Heart left ventricle (tissue), 16 donors: ENCODE measurements around the gene OXSR1. TPM values are rescaled to one million over a fixed set of nuclear protein-coding genes. Genes with fewer than 3 reads are reported as not detected.

ENCODE experiments used
- ATAC-seq, 4 donors: fragments of 200-7000 bp; cut with Tn5 transposase; one replicate each; pipeline ENCODE4 v1.9.1; 2020 to 2022; ENCODE audit warnings: moderate library complexity in 4 of 4, mild to moderate bottlenecking in 3 of 4, moderate number of reproducible peaks in 1 of 4
- DNase-seq, 5 donors: peaks; one replicate each; pipeline ENCODE4 v3.0.0-alpha.2; 2020
- H3K27ac ChIP-seq, 12 donors: fragments of 200-600 bp; sonication (generic) in 4 of 12; one replicate each; pipeline versions ENCODE4 v1.5.0 to v1.8.0; 2016 to 2022; ENCODE audit warnings: mild to moderate bottlenecking in 2 of 12
- H3K27me3 ChIP-seq, 9 donors: fragments of 200-600 bp; sonication (generic) in 2 of 9; one replicate each; pipeline versions ENCODE4 v1.5.1 to v1.8.0; 2016 to 2022; ENCODE audit warnings: mild to moderate bottlenecking in 3 of 9
- H3K36me3 ChIP-seq, 9 donors: fragments of 200-600 bp; sonication (generic) in 2 of 9; one replicate each; pipeline versions ENCODE4 v1.5.0 to v1.8.0; 2018 to 2022; ENCODE audit warnings: mild to moderate bottlenecking in 2 of 9
- H3K4me1 ChIP-seq, 12 donors: fragments of 200-600 bp; sonication (generic) in 4 of 12; one replicate each; pipeline versions ENCODE4 v1.5.0 to v1.8.0; 2016 to 2022; ENCODE audit warnings: mild to moderate bottlenecking in 3 of 12
- H3K4me3 ChIP-seq, 12 donors: fragments of 200-600 bp; sonication (generic) in 4 of 12; one replicate each; pipeline versions ENCODE4 v1.5.0 to v1.8.0; 2017 to 2022; ENCODE audit warnings: mild to moderate bottlenecking in 9 of 12, moderate library complexity in 4 of 12
- H3K9me3 ChIP-seq, 12 donors: fragments of 200-600 bp; sonication (generic) in 4 of 12; one replicate each; pipeline versions ENCODE4 v1.5.0 to v1.8.0; 2016 to 2022; ENCODE audit warnings: mild to moderate bottlenecking in 1 of 12
- CTCF ChIP-seq, 12 donors: fragments of 200-600 bp; sonication (generic) in 4 of 12; IDR thresholded peaks; one replicate each; pipeline versions ENCODE4 v1.5.0 to v1.8.0; 2018 to 2022; ENCODE audit warnings: antibody characterized with exemption in 12 of 12, mild to moderate bottlenecking in 5 of 12
- POLR2A ChIP-seq, 2 donors: fragments of 450-650 bp; IDR thresholded peaks; one replicate each; pipeline ENCODE4 v1.6.1; 2017; ENCODE audit warnings: antibody characterized with exemption in 2 of 2, mild to moderate bottlenecking in 2 of 2, moderate library complexity in 2 of 2
- WGBS, 4 donors: extraction: QIAGEN DNeasy Blood & Tissue Kit in 2 of 4; methylation state at CpG; one replicate each; pipeline versions ENCODE4 v1.1.5 to v1.1.7; 2013 to 2018; 5-methylcytosine and 5-hydroxymethylcytosine counted together
- intact Hi-C, 10 donors: fragments of 100-400 bp; cut with DNase I; formaldehyde crosslinking; loops; one replicate each; pipeline versions ENCODE4 v1.11.1 to v1.14.2; 2022
- polyA plus RNA-seq, 2 donors: library from polyadenylated mRNA; stranded (reverse); fragments of 200-250 nt; gene quantifications; one replicate each; pipeline ENCODE4 v1.2.3, GENCODE V29; 2013
- total RNA-seq, 9 donors: library from RNA; depleted of rRNA in 2 of 9; stranded (reverse); fragments of >200 nt in 2 of 9; fragmentation: NEBNext Ultra II Directional in 3 of 9; extraction: Animal tissue kit (Norgen Biotek cat#: 25700) in 3 of 9; gene quantifications; one replicate each; pipeline versions ENCODE4 v1.1.0 to v1.2.4, GENCODE V29; 2016 to 2023
- donor health status: ischemic (EF 13 %, LVEDD 7.1; RV severe dilation, severe dysfunction).
- donor health status: healthy with polysubstance abuse.
- donor health status: DM: no; HTN: yes; CAD: no.
- donor health status: DM: no; HTN: no; CAD: no.
- donor health status: ischemic (EF 25% LVEDD 6.9; RV normal size, moderate dysfunction).
- donor health status: ischemic (EF 25% LVEDD 5.7; RV mildly dilated, moderate dysfunction).
- donor health status: healthy.
- donor health status: DM: yes; HTN: yes; CAD: no.
- donor health status: ischemic (EF 35%, LVEDD 5.7; RV mildly dilated, moderate dysfunction).
- donor health status: nonischemic (EF 11% LVEDD 7.7; RV severe dilation, severe dysfunction).
- donor health status: DM: yes; HTN: yes; CAD: no.
- donor health status: PGD.
- donor health status: ischemic (EF 29% LVEDD 5.4; RV normal size, mild dysfunction).
- donor health status: nonischemic (EF 23%, LVEDD 6.1; RV moderate dilation, normal function).

Gene OXSR1
- total and polyA plus RNA-seq, 11 donors: 10.4 to 38.3 (median 31.7) TPM

- 87 to 98% (median 95%) methylated on average over 3 of the region's 3 CpGs for whole genome bisulfite sequencing, 4 donors
- no peak for TF ChIP-seq CTCF (IDR thresholded peaks at IDR 0.05)
- TF ChIP-seq POLR2A (IDR thresholded peaks at IDR 0.05): no peak
- Histone ChIP-seq H3K27ac (no peak overlapping the region), H3K4me1 (peaks cover 0 to 6% (median 0%) of the 10 kb centered on the region in 12 donors), H3K36me3 (peaks cover 0 to 8% (median 0%) of the 10 kb centered on the region in 9 donors), H3K4me3 (no peak overlapping the region), H3K9me3 (no peaks in the 10 kb centered on the region), H3K27me3 (no peaks in the 10 kb centered on the region)
- no peak for DNase-seq
- no peak for ATAC-seq
- intact Hi-C loops: no loop called here
Observed at GRCh38 chr3:38270606-38271005, 105.3 kb downstream of the OXSR1 start.

DNA sequence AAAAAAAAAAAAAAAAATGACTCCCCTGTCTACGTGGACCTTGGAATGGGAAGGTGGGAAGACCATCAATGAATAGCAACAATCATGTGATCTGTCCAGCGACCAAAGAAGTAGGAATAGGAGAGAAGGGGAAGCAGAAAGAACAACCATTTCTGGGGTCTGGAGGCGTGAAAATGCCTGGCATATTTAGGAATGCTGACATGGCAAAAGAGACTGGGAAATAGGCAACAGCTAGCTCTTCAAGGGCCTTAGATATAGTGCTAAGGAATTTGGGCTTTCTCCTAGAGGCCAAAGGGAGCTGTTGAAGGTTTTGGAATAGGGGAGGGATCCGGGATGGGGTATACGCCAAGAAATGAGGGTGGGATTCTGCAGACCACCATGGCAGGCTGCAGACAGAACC is 106.2 kb downstream of the OXSR1 start:
- H3K36me3 ChIP-seq: peaks cover 0 to 8% (median 0%) of the 10 kb centered on the region in 9 donors
- WGBS, 4 donors: 94 to 95% (median 95%) methylated on average over 5 of the region's 5 CpGs
- no peaks in the 10 kb centered on the region for H3K27me3 ChIP-seq
- no peak overlapping the region for H3K4me3 ChIP-seq
- TF ChIP-seq POLR2A (IDR thresholded peaks at IDR 0.05): no peak
- no peak for TF ChIP-seq CTCF (IDR thresholded peaks at IDR 0.05)
- H3K4me1 ChIP-seq: peaks cover 0 to 6% (median 0%) of the 10 kb centered on the region in 12 donors
- H3K9me3 ChIP-seq: no peaks in the 10 kb centered on the region
- ATAC-seq: no peak
- no peak for DNase-seq
- no peak overlapping the region for H3K27ac ChIP-seq
- intact Hi-C loops: no loop called here

GRCh38 chr3:38274864-38275649 is 109.7 kb downstream of the OXSR1 start:
- no peak for DNase-seq
- H3K4me3 ChIP-seq: no peak overlapping the region
- intact Hi-C loops: no loop called here
- 94 to 95% (median 95%) methylated on average over 16 to 21 of the region's 21 CpGs for WGBS, 4 donors
- no peak for ATAC-seq
- no peak overlapping the region for H3K27ac ChIP-seq
- H3K9me3 ChIP-seq: no peaks in the 10 kb centered on the region
- TF ChIP-seq CTCF (IDR thresholded peaks at IDR 0.05): no peak
- TF ChIP-seq POLR2A (IDR thresholded peaks at IDR 0.05): no peak
- H3K36me3 ChIP-seq: peaks cover 0 to 8% (median 0%) of the 10 kb centered on the region in 9 donors
- no peaks in the 10 kb centered on the region for H3K4me1 ChIP-seq
- no peaks in the 10 kb centered on the region for H3K27me3 ChIP-seq

- no peaks in the 10 kb centered on the region for H3K27me3 ChIP-seq
- no peak for DNase-seq
- TF ChIP-seq POLR2A (IDR thresholded peaks at IDR 0.05) (no peak), CTCF (IDR thresholded peaks at IDR 0.05) (no peak)
- H3K27ac ChIP-seq: no peak overlapping the region
- no peak for ATAC-seq
- WGBS, 4 donors: 93 to 95% (median 94%) methylated on average over 6 to 8 of the region's 8 CpGs
- no peak overlapping the region for H3K4me3 ChIP-seq
- intact Hi-C loops: no loop called here
- H3K36me3 ChIP-seq: peaks cover 0 to 8% (median 0%) of the 10 kb centered on the region in 9 donors
- no peaks in the 10 kb centered on the region for H3K4me1 ChIP-seq
- no peaks in the 10 kb centered on the region for H3K9me3 ChIP-seq
Observed at GRCh38 chr3:38275658-38276057, 110.3 kb downstream of the OXSR1 start.
